ENCODE results near the gene FAM20C. TPM values are rescaled to one million over a fixed set of nuclear protein-coding genes. Genes with fewer than 3 reads are reported as not detected.

FAM20C gene
- total and polyA plus RNA-seq, 2 donors (not counting 3 experiments of a cell fraction or from before 2014, with no cell fraction given), result 14.2 to 34.5 TPM

DNA sequence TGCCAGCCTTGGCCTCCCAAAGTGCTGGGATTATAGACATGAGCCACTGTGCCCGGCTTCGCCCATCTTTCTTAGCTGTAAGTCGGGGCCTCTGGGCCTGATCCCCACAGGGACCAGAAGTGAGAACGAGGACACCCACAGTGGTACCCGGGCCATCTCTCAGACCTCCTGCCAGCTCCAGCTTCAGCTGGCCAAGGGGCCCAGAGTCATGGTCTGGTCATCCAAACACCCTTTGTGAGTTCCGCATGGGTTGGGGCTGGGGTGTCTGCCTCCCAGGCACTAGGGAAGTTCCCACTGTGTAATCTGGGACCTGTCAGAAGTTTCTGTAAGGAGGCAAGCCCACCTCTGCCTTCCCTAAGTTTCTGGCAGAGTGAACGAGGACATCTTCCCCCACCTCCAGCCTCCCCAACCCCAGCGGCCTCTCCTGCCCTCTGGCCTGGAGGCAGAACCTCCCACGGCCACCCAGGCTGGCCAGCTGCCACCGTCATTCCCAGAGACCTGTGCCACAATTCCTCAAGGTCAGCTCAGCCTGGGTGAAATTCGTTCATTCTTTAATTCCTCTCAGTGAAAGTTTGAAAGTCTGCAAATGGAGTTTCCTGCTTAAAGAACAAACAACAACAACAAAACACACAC is 78.1 kb downstream of the FAM20C start:
- Histone ChIP-seq H3K79me2 (ENCODE audit: control insufficient read depth, insufficient read depth, low read length) (no peaks in the 10 kb centered on the region), H4K20me1 (replicated peaks; ENCODE audit: control insufficient read depth, extremely low read depth, insufficient read depth, low read length) (no peaks in the 10 kb centered on the region), H3K4me2 (ENCODE audit: insufficient read depth, low read length) (no peak overlapping the region), H3K27me3 (ENCODE audit: control insufficient read depth in 2 of 2, insufficient read depth in 2 of 2, low read length in 2 of 2) (peaks cover 2 to 7% of the 10 kb centered on the region in 2 experiments), H3K9me1 (replicated peaks; ENCODE audit: control insufficient read depth, extremely low read depth, insufficient read depth, low read length) (no peaks in the 10 kb centered on the region), H3K27ac (ENCODE audit: insufficient read depth, low read depth, low read length) (no peak overlapping the region), H3K36me3 (ENCODE audit: control insufficient read depth in 2 of 2, extremely low read depth in 1 of 2, insufficient read depth in 2 of 2, low read length in 2 of 2) (no peaks in the 10 kb centered on the region), H3K9ac (replicated peaks; ENCODE audit: extremely low read depth, insufficient read depth, low read length) (no peak overlapping the region), H3K4me1 (ENCODE audit: control insufficient read depth, extremely low read depth, insufficient read depth, low read length) (no peaks in the 10 kb centered on the region), H3K4me3 (replicated peaks in 1 of 3; ENCODE audit: insufficient read depth in 1 of 3, low read depth in 1 of 3, low read length in 3 of 3) (no peak overlapping the region), H2AFZ (ENCODE audit: low read depth, low read length) (no peak overlapping the region), H3K9me3 (replicated peaks; ENCODE audit: control insufficient read depth, insufficient read depth, low read length) (no peaks in the 10 kb centered on the region)
- TF ChIP-seq EZH2 (IDR thresholded peaks at IDR 0.05; ENCODE audit: borderline replicate concordance, low read depth, low read length, severe bottlenecking), result no peak
- TF ChIP-seq, protein P1, sequence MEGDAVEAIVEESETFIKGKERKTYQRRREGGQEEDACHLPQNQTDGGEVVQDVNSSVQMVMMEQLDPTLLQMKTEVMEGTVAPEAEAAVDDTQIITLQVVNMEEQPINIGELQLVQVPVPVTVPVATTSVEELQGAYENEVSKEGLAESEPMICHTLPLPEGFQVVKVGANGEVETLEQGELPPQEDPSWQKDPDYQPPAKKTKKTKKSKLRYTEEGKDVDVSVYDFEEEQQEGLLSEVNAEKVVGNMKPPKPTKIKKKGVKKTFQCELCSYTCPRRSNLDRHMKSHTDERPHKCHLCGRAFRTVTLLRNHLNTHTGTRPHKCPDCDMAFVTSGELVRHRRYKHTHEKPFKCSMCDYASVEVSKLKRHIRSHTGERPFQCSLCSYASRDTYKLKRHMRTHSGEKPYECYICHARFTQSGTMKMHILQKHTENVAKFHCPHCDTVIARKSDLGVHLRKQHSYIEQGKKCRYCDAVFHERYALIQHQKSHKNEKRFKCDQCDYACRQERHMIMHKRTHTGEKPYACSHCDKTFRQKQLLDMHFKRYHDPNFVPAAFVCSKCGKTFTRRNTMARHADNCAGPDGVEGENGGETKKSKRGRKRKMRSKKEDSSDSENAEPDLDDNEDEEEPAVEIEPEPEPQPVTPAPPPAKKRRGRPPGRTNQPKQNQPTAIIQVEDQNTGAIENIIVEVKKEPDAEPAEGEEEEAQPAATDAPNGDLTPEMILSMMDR (IDR thresholded peaks at IDR 0.05; ENCODE audit: extremely low read depth in 1 of 2, insufficient read depth in 1 of 2, low read depth in 1 of 2, low read length in 2 of 2), result no peak
- TF ChIP-seq JUN (IDR thresholded peaks at IDR 0.05; ENCODE audit: borderline replicate concordance, insufficient read depth, insufficient read length, low read depth), result no peak
- TF ChIP-seq POLR2AphosphoS5 (IDR thresholded peaks at IDR 0.05; ENCODE audit: insufficient read depth, low read depth, low read length), result no peak
- intact Hi-C loops (cut with micrococcal nuclease) (no loop called here), dilution Hi-C loops (cut with MboI; ENCODE audit: extremely low pct_ligation_motif_present, low sequenced_read_pairs) (no loop called here)
- DNase-seq (ENCODE audit: low read depth, low spot score) (no peak), FAIRE-seq (no peak)
- POLR2A ChIA-PET, result no interaction called here
- BruUV-seq (replicated peaks), result no TSS peak
- CTCF ChIA-PET, result interaction anchor here (0.5 kb wide), 1 partner anchor 683 kb away, joined by 3 read pairs; no protein-coding TSS in a partner anchor
